RWPE2 (cell line): ENCODE results near the gene CHRNB4.

Source experiments
- ATAC-seq: fragments of 200-7000 bp; cut with Tn5 transposase; 3 replicates; pipeline ENCODE4 v1.9.1; 2021; ENCODE audit warnings: low read depth
- DNase-seq: peaks from one replicate; pipeline ENCODE4 v3.0.0-alpha.2; 2020; ENCODE audit warnings: low spot score
- H3K27ac ChIP-seq: fragments of 450-650 bp; 2 replicates; pipeline ENCODE4 v1.5.1; 2017; ENCODE audit warnings: mild to moderate bottlenecking; ENCODE audit not compliant: poor library complexity, severe bottlenecking
- H3K27me3 ChIP-seq: fragments of 250-450 bp; sonication (Bioruptor Pico); 2 replicates; pipeline ENCODE4 v1.5.1; 2021; ENCODE audit warnings: mild to moderate bottlenecking, moderate library complexity; ENCODE audit not compliant: insufficient read depth, poor library complexity, severe bottlenecking
- H3K36me3 ChIP-seq: fragments of 250-450 bp; sonication (Bioruptor Pico); 2 replicates; pipeline ENCODE4 v1.5.1; 2020; ENCODE audit warnings: low read depth, mild to moderate bottlenecking, moderate library complexity
- H3K4me1 ChIP-seq: fragments of 250-450 bp; sonication (Bioruptor Pico); 2 replicates; pipeline ENCODE4 v1.5.1; 2021; ENCODE audit warnings: mild to moderate bottlenecking, moderate library complexity; ENCODE audit not compliant: insufficient read depth, poor library complexity, severe bottlenecking
- H3K4me3 ChIP-seq: fragments of 250-450 bp; sonication (Bioruptor Pico); 2 replicates; pipeline ENCODE4 v1.5.1; 2021; ENCODE audit warnings: mild to moderate bottlenecking, moderate library complexity; ENCODE audit not compliant: severe bottlenecking
- H3K9me3 ChIP-seq: fragments of 250-450 bp; sonication (Bioruptor Pico); 2 replicates; pipeline ENCODE4 v1.5.1; 2021; ENCODE audit warnings: mild to moderate bottlenecking, moderate library complexity; ENCODE audit not compliant: severe bottlenecking
- TF ChIP-seq, protein P1 (sequence below): fragments of 450-650 bp; IDR thresholded peaks from one replicate; pipeline ENCODE4 v1.5.1; 2017; ENCODE audit warnings: mild to moderate bottlenecking, moderate library complexity; ENCODE audit not compliant: poor library complexity, severe bottlenecking

The CHRNB4 gene

DNA sequence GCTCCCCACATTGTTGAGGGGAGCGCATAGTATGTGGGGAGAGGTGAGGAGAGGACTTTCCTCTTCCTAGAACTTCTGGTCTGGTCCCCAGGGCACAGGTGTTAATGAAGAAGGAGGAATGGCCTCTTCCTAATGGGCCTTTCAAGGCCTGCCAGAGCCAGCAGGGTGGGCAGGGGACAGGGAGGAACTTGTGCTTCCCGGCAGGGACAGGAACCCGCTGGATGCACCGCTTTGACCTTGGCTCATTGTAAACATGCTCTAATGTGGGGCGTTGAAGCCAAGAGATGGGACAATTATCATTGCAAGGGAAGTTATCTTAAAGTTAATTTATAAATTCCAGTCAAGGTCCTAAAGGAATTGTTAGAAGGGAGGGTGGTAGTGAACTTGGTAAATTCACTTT is 21.0 kb upstream of the CHRNB4 start:
- H3K4me3 ChIP-seq = no peak overlapping the region
- H3K27ac ChIP-seq = no peak overlapping the region
- H3K9me3 ChIP-seq = no peaks in the 10 kb centered on the region
- H3K4me1 ChIP-seq = no peaks in the 10 kb centered on the region
- H3K36me3 ChIP-seq = no peaks in the 10 kb centered on the region
- no peaks in the 10 kb centered on the region for H3K27me3 ChIP-seq
- TF ChIP-seq, protein P1, sequence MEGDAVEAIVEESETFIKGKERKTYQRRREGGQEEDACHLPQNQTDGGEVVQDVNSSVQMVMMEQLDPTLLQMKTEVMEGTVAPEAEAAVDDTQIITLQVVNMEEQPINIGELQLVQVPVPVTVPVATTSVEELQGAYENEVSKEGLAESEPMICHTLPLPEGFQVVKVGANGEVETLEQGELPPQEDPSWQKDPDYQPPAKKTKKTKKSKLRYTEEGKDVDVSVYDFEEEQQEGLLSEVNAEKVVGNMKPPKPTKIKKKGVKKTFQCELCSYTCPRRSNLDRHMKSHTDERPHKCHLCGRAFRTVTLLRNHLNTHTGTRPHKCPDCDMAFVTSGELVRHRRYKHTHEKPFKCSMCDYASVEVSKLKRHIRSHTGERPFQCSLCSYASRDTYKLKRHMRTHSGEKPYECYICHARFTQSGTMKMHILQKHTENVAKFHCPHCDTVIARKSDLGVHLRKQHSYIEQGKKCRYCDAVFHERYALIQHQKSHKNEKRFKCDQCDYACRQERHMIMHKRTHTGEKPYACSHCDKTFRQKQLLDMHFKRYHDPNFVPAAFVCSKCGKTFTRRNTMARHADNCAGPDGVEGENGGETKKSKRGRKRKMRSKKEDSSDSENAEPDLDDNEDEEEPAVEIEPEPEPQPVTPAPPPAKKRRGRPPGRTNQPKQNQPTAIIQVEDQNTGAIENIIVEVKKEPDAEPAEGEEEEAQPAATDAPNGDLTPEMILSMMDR = no peak
- ATAC-seq = no peak
- no peak for DNase-seq

DNA sequence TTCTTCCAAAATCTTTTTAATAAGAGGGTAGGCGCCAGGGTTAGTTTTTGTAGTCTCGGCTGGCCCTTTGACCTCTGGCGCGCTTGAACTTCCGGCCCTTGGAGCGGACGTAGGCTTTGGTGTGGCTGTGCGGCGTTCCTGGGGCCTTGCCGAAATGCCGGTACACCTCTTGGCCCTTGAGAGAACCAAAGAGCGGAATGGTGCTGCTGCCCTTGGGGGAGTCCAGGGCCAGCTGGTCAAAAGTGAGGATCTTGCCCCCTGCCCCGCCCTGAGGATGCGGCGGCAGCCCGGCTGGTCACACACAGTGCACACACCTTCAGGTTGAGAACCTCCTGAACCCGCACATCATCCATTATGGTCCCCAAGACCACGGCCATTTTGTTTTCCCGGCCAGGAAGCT is 20.0 kb upstream of the CHRNB4 start:
- ATAC-seq (no peak), DNase-seq (no peak)
- Histone ChIP-seq H3K27ac (no peak overlapping the region), H3K27me3 (no peaks in the 10 kb centered on the region), H3K36me3 (no peaks in the 10 kb centered on the region), H3K9me3 (no peaks in the 10 kb centered on the region), H3K4me1 (no peaks in the 10 kb centered on the region), H3K4me3 (no peak overlapping the region)
- TF ChIP-seq, protein P1 = no peak

DNA sequence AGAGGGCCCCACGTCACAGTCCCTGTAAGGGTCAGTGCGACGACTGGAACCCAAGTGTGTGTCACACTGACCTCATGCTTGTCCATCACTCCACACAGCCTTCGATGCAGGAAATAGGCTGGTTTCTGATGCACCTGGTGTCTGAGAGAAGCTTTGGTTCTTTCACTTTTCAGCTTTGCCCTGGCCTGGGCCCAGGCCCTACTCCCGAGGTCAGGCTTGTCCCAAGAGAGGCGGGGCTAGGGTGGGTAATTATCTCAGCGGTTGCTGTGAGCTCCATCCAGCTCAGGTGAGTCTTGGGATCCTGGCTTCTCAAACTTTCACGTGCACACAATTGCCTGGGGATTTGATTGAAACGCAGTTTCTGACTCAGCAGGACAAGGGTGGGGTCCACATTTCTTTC is 19.6 kb upstream of the CHRNB4 start:
- H3K36me3 ChIP-seq = no peaks in the 10 kb centered on the region
- TF ChIP-seq, protein P1 = no peak
- H3K4me1 ChIP-seq = no peaks in the 10 kb centered on the region
- no peak overlapping the region for H3K27ac ChIP-seq
- no peak for ATAC-seq
- H3K9me3 ChIP-seq = no peaks in the 10 kb centered on the region
- DNase-seq = no peak
- no peak overlapping the region for H3K4me3 ChIP-seq
- H3K27me3 ChIP-seq = no peaks in the 10 kb centered on the region

DNA sequence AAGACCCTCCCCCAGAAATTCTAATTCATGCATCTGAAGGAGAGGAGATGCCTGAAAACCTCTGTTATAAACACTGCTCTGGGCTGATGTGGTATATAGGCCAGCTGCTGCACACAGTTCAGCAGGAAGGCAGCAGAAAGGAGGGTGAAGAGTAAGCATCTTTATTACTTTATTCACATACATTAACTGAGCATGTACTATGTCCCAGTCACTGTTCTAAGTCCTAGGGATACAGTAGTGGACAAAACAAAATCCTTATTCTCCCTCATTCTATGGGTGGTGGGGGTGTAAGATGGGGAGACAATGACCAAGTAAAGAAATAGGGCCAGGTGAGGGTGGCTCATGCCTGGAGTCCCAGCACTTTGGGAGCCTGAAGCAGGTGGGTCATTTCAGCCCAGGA is 17.8 kb upstream of the CHRNB4 start:
- no peaks in the 10 kb centered on the region for H3K27me3 ChIP-seq

DNA sequence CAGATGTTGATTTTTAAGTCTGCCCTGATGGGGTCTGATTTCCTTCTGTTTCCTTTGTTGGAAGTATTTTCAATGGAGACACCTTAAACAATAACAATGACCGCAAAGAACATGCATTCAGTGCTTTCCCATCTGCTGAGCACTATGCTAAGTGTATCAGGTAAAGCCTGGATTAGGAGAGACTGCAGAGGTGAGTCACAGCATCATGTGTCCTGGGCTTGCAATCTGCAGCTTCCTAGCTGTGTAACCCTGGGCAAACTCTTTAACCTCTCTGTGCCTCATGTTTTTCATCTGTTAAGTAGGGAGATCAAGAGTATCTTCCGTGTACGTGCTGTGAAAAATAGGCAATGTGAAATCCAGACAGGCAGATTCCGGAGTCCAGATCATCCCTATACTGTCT is 13.3 kb upstream of the CHRNB4 start:
- H3K27me3 ChIP-seq = no peaks in the 10 kb centered on the region
- H3K4me1 ChIP-seq = no peaks in the 10 kb centered on the region
- no peak overlapping the region for H3K27ac ChIP-seq
- H3K4me3 ChIP-seq = no peak overlapping the region
- DNase-seq = no peak
- ATAC-seq = peak; percentile 86
- no peaks in the 10 kb centered on the region for H3K9me3 ChIP-seq
- no peaks in the 10 kb centered on the region for H3K36me3 ChIP-seq
- TF ChIP-seq, protein P1 = no peak

More for the DNA sequence above, 17.8 kb upstream of the CHRNB4 start:
- Histone ChIP-seq H3K36me3 (no peaks in the 10 kb centered on the region), H3K4me1 (no peaks in the 10 kb centered on the region), H3K27ac (no peak overlapping the region), H3K4me3 (no peak overlapping the region), H3K9me3 (no peaks in the 10 kb centered on the region)
- ATAC-seq (no peak), DNase-seq (no peak)
- TF ChIP-seq, protein P1 = no peak
